T-helper 2 cell (primary cell): Measurements from ENCODE around the gene SNAPIN.

Source experiments
- DNase-seq, 5 experiments: peaks; one replicate each; pipeline versions ENCODE4 v3.0.0 to v3.0.0-alpha.2; 2012 to 2022

The SNAPIN gene

DNA sequence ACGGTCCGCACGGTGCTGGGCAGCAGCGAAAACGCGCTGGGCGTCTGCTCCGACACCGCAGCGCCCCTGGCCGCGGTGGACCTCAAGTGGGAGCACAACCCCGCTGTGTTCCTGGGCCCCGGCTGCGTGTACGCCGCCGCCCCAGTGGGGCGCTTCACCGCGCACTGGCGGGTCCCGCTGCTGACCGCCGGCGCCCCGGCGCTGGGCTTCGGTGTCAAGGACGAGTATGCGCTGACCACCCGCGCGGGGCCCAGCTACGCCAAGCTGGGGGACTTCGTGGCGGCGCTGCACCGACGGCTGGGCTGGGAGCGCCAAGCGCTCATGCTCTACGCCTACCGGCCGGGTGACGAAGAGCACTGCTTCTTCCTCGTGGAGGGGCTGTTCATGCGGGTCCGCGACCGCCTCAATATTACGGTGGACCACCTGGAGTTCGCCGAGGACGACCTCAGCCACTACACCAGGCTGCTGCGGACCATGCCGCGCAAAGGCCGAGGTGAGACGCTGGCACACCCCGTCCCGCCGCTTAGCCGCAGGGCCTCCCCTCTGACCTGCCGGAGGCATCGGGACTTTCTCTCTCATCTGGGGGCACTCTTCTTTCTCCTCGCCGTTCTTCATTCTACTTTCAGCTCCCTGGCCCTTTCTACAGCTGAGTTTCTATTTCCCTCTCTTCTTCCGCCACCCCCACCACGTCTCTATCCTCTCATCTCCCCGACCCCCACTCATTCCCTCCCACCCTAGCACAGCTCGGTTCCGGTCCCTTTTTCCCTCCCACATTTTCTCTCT lies 21.0 kb downstream of the SNAPIN start:
- peak in 1 of 5 experiments; percentile 41 for DNase-seq

DNA sequence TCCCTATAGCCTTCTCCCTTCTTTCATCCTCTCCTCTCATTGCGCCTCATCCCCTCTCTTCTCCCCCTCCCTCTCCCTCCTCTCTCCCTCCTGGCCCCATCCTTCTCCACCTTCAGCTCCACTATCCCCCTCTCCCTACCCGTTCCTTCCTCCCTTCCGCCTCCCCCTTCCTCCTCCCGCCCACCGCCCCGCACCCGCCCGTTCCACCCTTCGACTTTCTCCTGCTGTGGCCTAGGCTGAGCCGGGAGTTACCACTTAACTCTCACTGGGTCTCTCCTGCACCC lies 21.6 kb downstream of the SNAPIN start:
- no peak for DNase-seq

DNA sequence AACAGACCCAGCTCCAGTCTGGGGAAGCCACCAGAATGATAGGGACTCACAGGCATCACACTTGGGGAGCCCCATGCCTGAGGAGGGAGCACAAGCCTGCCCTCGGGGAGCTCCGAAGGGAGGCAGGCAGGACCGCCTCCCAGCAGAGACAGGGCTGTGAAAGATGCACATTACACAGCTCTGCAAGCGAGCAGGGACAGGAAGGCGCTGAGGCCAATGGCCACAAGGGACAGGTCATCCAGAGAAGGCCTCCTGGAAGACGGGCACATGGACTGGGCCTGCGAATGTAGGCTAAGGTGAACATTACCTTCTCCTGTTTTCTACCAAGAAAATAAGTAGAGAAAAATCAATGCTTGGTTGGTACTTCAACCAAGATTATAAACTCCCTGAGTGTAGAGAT lies 24.2 kb downstream of the SNAPIN start:
- DNase-seq, result no peak

DNA sequence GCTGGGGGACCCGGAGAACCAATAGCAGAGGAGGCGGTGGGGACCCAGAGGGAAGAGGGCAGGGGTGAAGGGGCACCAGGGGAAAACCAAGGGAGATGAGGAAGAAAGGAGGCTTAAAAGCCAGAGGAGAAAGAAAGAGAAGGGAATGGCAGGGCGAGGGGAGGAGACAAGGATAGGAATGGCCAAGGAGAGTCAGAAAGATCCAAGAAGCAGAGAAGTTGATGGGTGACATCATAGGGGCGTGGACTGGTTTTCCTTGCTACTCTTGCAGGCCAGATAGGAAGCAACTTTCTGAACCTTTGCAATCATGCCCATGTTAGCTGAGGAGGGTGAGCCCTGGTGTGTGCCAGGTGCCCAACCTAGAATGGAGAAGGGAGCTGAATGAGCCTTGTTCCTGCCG lies 25.4 kb downstream of the SNAPIN start:
- DNase-seq, result no peak

DNA sequence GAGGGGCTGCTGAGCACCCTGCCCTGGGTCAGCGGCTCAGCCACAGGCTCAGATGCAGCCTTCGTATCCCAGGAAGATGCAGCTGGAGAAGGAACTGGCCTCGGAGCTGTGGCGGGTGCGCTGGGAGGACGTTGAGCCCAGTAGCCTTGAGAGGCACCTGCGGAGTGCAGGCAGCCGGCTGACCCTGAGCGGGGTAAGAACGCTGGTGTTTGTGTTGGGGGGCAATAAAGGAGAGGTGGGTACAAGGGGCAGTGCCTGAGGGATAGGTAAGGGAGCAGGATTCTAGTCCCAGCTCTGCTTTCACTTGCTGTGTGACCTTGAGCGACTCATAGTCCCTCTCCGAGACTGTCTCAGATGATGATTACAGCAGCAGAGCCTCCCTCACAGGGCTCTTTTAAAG lies 26.4 kb downstream of the SNAPIN start:
- no peak for DNase-seq

DNA sequence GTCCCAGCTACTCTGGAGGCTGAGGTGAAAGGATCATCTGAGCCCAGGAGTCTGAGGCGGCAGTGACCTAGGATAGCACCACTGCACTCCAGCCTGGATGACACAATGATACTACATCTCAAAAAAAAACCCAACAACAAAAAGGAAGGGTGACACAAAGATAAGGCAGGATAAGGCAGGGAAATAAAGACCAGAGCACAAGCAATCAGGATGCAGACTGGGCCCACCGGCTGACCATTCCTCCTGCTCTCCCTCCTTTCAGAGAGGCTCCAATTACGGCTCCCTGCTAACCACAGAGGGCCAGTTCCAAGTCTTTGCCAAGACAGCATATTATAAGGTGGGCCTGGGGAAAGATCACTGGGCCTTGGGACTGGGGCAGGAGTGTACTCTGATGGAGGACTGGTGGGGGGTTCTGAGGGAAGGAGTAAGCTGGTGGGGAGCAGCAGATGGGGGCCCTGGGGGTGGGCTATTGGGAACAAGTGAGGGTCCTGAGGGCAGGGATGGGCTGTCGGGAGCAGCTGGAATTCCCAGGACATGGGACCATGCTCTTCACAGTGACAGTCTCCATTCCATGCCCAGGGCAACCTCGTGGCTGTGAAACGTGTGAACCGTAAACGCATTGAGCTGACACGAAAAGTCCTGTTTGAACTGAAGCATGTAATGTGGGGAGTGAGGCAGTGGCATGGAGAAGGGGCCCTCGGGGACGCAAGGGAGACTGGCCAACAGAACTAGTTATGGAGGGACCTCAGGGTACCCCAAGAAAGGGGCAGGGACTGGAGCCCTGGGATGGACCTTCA lies 27.2 kb downstream of the SNAPIN start:
- DNase-seq, result no peak

DNA sequence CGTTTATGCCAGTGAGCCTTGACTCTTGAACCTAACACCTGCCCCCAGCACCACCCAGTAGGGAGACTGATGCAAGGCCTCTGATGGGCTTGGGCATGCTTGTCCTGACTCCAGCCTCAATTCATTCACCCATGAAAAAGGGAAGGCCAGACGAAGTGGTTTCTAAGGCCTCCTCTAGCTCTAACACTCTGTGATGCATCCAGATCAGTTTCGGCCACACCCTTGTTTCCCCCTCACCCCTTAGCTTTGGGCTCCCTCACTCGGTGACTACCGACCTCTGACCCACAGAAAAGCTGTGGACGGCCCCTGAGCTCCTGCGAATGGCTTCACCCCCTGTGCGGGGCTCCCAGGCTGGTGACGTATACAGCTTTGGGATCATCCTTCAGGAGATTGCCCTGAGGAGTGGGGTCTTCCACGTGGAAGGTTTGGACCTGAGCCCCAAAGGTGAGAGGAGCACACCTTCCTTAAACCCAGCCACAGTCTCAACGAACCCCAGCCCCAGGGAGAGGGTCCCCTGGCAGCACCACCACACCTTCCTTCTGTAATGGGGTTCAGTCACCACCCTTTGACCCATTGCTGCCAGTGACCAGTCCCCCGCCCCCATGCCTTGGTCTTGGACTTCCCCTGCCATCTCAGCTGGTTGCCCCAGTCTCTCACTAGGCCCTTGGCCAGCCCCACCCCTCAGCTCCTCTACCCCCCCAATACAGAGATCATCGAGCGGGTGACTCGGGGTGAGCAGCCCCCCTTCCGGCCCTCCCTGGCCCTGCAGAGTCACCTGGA lies 29.0 kb downstream of the SNAPIN start:
- no peak for DNase-seq

DNA sequence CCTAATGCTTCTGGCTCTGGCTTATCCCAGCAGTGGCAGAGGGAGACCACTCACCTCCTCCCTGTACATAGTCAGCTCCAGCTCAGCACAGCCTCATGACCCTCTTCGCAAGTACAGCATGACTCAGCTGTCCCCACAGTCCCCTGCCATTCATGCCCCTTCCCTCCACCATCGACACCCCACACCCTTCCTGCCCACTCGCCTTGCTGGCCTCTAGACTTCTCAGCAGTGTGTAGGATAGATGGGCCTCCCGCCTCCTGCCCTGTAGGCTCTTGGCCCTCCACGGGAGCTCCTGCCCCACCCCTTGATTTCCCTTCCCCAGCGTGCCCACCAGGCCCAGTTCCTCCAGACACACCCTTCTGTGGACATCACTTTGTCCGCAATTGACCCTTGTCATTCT lies 29.8 kb downstream of the SNAPIN start:
- no peak for DNase-seq

DNA sequence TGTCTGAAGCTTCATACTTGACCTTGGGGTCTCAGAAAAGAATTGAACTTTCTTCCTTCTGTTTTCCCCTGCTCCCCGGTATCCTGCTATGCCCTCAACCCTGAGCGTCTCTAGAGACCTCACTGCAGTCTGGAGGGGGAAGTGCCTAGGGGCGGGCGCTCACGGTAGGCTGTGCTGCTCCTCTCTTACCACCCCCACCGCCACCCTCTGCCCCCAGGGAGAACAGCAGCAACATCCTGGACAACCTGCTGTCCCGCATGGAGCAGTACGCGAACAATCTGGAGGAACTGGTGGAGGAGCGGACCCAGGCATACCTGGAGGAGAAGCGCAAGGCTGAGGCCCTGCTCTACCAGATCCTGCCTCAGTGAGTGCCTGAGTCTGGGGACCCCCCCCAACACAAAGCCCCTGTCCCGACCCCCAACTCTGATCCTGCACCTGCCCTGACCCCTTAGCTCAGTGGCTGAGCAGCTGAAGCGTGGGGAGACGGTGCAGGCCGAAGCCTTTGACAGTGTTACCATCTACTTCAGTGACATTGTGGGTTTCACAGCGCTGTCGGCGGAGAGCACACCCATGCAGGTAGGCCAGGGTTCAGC lies 30.3 kb downstream of the SNAPIN start:
- no peak for DNase-seq

DNA sequence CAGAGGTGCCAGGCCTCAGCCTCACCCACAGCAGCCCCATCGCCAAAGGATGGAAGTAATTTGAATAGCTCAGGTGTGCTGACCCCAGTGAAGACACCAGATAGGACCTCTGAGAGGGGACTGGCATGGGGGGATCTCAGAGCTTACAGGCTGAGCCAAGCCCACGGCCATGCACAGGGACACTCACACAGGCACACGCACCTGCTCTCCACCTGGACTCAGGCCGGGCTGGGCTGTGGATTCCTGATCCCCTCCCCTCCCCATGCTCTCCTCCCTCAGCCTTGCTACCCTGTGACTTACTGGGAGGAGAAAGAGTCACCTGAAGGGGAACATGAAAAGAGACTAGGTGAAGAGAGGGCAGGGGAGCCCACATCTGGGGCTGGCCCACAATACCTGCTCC lies 35.0 kb downstream of the SNAPIN start:
- DNase-seq, result no peak

DNA sequence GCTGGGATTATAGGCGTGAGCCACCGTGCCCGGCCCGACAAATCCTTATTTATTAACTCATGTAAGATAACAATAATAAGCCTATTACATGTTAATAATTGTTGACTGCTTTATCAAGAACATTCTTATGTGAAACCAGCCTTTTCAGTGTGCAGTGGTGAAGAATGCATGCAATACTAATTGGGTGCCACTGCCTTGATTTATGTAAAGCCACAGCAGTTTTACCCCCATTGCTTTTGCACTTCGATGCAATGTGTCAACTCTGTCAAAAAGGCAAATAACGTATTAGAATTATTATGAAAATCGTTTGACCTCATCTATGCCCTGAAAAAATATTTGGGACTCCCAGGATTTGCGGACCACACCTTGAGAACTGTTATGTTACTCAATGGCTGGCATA lies 38.2 kb downstream of the SNAPIN start:
- no peak for DNase-seq

DNA sequence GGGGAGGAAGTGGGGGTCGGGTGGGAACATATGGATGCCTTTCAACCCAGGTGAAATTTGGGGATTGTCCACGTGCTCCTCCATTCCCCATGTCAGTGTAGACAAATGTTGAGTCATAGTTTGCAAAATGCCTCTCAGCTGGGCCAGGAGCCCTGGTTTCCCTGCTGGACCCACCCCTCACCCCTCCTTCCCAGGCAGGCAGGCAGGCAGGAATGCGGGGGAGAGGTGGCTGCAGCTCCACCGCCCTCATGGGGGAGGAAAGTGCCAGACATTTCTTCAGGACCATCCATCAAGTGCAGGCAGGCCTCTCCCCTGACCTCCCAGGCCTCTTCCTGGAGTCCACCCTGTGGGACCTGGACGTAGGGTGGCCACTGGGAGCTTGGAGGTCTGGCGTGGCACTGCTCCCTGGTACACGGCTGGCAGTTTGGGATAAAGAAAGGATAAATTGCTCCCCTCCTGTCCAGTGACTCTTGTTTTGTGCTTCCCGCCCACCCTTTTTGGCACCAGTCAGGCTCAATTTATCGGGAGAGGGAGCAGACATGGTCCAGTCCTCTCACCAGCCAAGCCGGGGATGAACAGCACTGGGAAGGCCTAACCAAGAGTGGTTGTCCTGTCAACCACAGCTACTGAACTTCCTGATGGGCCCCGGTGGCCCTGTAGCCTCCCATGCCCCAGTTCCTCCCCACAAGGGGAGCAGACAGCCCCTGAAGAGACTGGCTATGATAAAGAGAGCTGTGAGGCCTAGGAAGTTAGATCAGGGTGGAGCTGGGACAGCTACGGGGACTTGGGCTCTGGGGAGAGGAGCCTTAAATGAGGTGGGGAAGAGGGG lies 38.9 kb downstream of the SNAPIN start:
- DNase-seq, result no peak

DNA sequence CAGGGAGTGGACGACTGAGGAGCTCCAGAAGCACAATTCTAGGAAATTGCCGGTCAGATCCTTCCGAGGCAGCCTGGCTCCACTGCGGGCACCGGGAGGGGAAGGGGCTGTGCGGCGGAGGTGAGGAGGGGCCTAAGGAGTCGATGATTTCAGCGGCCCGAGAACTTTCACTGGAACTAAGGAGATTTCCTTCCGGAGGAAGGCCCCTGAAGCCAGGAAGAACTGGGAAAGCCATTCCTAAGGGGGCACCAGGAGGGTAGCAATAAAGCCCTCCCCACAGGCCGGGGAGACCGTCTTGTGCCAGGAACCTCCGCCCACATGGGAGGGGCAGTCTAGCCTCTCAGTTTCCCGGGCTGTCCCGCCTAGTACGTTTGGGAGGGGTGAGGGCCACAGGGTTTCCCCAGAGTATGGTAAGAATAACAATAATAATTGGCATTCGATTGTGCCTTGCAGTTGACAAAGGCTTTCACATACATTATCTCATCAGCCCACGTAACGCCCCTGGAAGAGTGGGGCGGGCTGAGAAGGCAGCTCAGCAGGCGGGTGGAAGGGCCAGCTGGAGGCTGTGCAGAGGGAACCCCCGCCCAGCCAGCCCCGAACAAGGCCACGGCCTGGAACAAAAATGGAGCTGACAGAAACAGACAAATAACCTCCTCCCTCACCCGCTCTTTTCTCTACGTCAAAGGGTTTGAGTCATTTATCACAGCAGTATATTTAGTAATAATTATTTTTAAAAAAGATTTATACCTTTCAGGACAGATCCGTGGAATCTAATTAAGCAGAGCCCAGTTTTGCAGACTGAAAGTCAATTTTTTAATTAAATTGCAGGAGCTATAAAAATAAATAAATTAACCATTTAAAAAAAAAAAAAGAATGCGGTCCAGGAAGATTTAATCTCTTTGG lies 39.8 kb downstream of the SNAPIN start:
- no peak for DNase-seq

DNA sequence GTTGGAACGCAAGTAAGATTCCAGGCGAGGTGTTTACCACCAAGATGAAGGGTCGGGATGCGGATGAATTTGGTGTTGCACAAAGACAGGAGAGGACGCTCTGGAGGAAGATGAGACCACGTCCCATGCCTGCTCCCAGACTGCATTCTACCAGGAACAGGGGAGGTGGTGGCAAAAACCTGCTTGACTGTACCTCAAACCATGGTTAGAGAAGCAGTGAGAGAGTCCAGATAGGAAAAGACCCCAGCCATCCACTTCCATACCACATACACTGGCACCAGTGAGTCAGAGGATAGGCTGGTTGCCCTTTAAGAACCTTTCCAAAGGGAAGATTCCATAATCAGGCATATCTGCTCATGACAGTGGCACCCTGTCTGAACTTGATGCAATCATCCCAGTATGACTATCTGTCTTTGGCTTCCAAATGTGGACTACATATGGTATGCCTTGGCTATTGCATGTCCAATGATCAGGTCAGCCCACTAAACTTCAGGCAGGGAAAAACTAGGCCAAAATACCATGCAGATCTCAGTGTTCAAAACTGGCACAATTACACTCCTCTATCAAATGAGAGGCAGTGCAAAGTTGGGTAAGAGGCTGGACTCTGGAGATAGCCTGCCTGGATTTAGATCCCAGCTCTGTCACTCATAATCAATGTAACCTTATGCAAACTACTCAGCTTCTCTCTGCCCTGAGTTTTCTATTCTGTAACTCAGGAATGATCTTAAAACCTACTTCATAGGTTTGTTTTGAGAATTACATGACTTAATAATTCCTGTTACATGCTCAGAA lies 40.6 kb downstream of the SNAPIN start:
- no peak for DNase-seq

DNA sequence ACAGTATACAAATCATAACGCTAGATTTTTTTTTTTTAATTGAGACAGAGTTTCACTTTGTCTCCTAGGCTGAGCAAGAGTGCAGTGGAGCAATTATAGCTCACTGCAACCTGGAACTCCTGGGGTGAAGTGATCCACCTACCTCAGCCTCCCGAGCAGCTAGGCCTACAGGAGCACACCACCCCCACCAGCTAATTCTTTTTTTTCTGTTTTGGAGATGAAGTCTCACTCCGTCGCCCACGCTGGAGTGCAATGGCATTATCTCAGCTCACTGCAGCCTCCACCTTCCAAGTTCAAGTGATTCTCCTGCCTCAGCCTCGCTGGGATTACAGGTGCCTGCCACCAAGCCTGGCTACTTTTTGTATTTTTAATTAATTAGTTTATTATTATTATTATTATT lies 41.3 kb downstream of the SNAPIN start:
- DNase-seq, result no peak

DNA sequence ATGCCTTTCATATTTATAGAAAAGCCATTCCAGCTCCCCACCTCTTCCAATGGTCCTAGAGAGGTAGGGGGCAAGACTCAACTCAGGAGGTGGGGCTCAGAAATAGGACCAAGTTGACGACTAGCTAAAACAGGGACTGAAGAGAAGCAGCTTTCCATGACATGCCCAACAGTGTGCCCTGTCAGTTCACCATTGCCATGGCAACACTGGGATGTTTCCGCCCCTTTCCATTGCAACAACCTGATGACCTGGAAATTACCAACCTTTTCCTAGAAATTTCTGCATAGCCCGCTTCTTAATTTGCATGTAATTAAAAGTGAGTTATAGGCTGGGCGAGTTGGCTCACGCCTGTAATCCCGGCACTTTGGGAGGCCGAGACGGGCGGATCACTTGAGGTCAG lies 47.0 kb downstream of the SNAPIN start:
- DNase-seq, result no peak

DNA sequence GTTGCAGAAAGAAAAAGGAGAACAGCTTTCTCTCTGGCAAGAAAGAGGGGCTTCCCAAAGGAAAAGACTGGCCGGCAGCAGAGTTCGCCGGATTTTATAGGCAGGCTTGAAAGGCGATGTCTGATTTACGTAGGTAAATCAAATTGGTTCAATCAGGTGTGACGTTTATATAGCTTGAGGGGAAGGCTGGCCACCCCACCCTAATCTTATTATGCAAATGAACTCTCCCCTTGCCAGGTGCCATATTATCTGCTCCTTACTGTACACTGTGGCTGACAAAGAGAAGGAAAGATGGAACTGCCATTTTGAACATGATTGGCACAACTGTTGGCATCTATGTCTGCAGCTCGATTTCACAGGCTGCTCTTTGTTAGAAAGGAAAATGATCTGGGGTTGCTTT lies 52.5 kb downstream of the SNAPIN start:
- no peak for DNase-seq
